HG02852 (cell line): ENCODE data around the gene MYL12A.

Experiments used
- ATAC-seq: cut with Tn5 transposase; IDR thresholded peaks from one replicate; pipeline ENCODE4 v1.9.1; 2021; ENCODE audit warnings: mild to moderate bottlenecking, moderate library complexity; ENCODE audit not compliant: unreplicated experiment

MYL12A gene

DNA sequence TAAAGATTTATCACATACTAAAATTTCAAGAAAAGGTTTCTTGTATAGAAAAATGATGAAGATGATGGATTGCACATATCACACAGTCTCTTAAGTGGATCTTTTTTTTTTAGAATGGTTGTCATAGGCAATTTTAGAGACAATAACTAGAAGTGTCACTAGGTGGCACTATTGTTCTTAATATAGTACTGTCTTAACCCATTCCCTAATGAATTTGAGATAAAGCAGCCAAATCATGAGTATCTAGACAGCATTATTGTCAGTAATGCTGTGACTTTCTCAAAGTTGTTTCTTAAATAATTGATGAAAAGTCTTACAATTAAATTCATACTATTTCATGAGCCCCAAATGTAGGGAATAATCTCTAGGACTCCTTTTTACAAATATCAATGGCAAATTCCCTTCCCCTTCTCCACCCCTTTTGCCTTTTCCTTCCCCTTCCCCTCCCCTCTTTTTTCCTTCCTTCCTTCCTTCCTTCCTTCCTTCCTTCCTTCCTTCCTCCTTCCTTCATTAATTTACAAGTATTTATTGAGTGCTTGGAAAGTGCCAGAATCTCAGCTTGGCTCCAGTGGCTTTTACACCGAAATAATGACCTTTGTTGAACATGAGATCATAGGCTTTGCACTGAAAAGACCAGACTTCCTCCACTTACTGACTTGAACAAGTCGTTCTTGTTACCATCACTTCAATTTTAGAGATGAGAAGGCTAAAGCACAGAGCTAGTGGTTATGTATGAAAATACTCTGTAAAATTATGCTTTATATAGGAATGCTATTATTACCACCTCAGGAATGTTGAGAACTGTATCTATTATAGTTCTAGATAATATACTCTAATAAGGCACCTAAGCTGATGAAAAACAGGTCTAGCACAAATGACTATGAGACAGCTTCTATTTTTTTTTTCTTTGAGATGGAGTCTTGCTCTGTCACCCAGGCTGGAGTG lies 34.1 kb downstream of the MYL12A start:
- ATAC-seq = no peak

GRCh38 chr18:3283253-3283863 lies 35.8 kb downstream of the MYL12A start:
- no peak for ATAC-seq

DNA sequence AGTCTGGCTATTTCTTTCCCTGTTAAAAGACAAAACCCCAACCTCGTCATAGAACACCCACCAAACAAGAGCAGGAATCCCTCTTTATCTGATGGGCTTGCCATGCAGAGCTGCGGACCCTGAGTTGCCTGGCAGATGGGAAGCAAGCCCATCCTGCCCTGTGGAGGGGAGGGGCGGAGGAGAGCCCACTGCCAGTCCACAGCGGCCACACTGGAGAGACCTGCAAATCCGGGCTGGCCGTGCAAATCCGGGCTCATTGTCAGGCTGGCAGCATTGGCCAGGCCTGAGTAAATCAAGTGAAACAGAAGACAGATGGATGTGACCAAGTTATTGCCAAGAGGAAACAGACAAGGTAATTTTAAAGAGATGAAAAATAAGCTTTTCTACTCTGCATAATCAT lies 36.3 kb downstream of the MYL12A start:
- no peak for ATAC-seq

GRCh38 chr18:3284501-3284900 lies 36.9 kb downstream of the MYL12A start:
- ATAC-seq = no peak

- ATAC-seq = no peak
These were observed 38.6 kb downstream of the MYL12A start for GRCh38 chr18:3286159-3286558.

GRCh38 chr18:3293196-3293951 lies 45.8 kb downstream of the MYL12A start:
- ATAC-seq = no peak

DNA sequence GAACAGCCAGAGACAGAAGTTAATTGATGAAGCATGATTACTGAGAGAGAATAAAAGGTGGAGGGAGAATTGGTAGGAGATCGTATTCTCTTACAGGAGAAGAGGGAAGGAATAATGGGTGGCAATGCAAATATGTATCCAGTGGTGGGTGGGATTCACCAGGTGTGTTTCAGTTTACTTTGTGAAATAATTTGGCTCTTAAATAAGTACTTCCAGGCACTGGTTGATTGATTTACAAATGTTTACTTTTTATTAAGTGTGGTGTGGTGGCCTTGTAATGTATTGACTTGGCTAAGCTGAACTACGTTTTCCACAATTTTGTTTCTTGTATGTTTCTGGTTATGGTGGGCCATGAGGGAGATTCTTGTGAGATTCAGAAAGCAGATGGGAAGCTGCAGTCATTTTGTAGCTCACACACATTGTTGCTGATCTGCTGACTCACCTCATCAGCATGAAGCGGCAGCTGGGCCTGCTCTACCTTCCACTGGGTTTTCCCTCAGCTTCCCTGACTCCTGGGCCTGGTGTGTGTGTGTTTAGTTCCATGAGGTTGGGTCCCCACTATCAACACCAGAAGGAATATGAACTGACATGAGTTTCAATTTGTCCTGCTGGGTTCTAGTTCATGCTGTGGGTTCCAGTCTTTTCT lies 47.0 kb downstream of the MYL12A start:
- no peak for ATAC-seq

GRCh38 chr18:3297025-3297984 lies 49.7 kb downstream of the MYL12A start:
- ATAC-seq = peak; percentile 99

- ATAC-seq = no peak
These were observed 57.2 kb downstream of the MYL12A start for GRCh38 chr18:3304832-3305231.

GRCh38 chr18:3305354-3305762 lies 57.8 kb downstream of the MYL12A start:
- no peak for ATAC-seq
